T-helper 2 cell treated with Interferon-gamma antibody and Interleukin-4, amounts not matched to agents 5 μg/mL and 100 μg/mL, for 36 hours (primary cell): Measurements from ENCODE around the gene KLF7.

Experiments
- DNase-seq: peaks from one replicate; pipeline ENCODE4 v3.0.0; 2021; ENCODE audit warnings: low spot score
- H3K27ac Mint-ChIP-seq: one replicate; pipeline ENCODE4 v1.8.0; 2021; ENCODE audit warnings: mild to moderate bottlenecking, mixed read lengths
- H3K27me3 Mint-ChIP-seq: one replicate; pipeline ENCODE4 v1.8.0; 2021; ENCODE audit warnings: low read depth, mixed read lengths
- H3K36me3 Mint-ChIP-seq: one replicate; pipeline ENCODE4 v1.8.0; 2021; ENCODE audit warnings: low read depth, mixed read lengths
- H3K4me1 Mint-ChIP-seq: one replicate; pipeline ENCODE4 v1.8.0; 2021; ENCODE audit warnings: low read depth, mixed read lengths
- H3K4me3 Mint-ChIP-seq: one replicate; pipeline ENCODE4 v1.8.0; 2022; ENCODE audit warnings: mild to moderate bottlenecking, moderate library complexity, mixed read lengths
- H3K9me3 Mint-ChIP-seq: one replicate; pipeline ENCODE4 v1.8.0; 2021; ENCODE audit warnings: mixed read lengths

Gene KLF7

DNA sequence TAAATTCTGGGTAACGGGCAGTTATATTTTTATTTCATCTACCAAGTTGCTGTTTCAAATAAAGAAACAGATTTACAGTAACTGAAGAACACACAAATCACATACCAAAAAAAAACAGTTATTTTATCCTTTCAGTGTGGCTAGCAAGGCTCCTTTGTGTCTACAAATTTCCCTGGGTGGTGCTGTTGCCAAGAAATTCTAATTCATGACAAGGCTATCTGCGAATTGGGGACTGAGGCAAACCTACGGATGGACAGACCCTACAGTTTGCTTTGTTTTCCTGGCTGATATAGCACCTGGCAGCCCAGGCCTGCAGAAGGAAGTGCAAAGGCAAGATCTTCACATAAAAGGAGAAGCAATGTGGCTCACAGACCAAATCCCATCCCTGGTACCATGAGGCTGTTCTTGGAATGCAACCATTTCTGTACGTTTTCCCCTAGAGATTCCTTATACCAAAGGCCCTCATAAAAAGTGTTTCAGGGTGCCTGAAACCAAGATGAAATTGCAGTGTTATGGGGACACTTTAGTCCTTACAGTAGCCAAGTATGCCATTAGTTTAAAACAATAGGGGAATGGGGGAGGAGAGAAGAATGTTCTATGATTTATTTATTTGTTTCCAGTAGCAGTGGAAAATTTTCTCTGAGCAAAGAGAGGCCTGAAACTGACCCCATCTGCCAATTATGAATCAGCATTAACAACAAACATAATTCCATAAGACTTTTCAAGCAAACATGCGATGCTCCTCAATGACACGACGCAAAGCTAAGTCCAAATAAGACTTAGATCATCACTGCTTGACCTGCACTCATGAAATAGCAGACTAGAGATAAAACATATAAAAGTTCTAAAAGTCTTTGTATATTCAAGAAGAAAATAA, 4.3 kb downstream of the KLF7 start:
- DNase-seq = no peak
- Mint-ChIP-seq H3K4me3 (peak overlapping the region; percentile 18), H3K27me3 (no peaks in the 10 kb centered on the region), H3K4me1 (peaks cover 43% of the 10 kb centered on the region), H3K9me3 (no peaks in the 10 kb centered on the region), H3K36me3 (peaks cover 31% of the 10 kb centered on the region), H3K27ac (no peak overlapping the region)

DNA sequence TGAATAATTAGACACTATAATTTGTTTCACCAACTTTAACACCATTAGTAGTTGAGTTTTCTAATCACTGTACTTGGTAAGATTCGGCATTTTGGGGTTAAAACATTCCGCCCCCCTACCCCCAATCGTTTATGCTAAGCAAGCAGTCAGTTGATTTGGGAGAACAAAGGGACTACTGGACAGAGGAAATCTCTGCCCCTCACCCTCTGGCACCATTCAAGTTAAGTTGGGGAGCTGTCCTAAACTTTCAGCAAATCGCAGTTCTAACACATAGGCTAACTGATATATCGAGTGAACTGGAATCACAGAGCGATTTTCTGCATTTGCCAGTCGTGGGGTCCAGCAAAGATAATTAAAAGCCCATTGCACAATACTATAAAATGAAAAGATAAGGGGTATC, 5.6 kb downstream of the KLF7 start:
- Mint-ChIP-seq H3K4me1 (peaks cover 57% of the 10 kb centered on the region), H3K4me3 (no peak overlapping the region), H3K9me3 (no peaks in the 10 kb centered on the region), H3K27me3 (no peaks in the 10 kb centered on the region), H3K36me3 (peaks cover 35% of the 10 kb centered on the region), H3K27ac (no peak overlapping the region)
- DNase-seq = no peak

DNA sequence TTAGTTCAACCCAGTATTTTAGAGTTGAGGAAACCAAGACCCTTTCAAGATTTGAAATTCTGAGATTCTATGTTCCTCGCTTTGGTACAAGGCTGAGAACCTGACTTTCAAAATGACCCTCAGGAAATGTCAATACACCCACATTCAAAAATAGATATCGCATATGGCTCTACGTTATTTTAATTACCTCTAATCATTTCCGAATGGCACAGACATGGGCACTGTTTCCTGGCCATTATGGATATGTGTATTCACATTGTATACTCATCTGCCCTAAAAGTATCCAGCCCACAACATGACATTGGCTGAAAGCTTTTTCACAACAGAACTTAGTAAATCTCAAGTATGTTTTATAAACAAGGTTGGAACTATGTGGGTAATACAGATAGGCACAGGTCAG, 6.7 kb downstream of the KLF7 start:
- H3K27ac Mint-ChIP-seq = no peak overlapping the region
- H3K4me1 Mint-ChIP-seq = peaks cover 68% of the 10 kb centered on the region
- H3K36me3 Mint-ChIP-seq = peaks cover 39% of the 10 kb centered on the region
- H3K27me3 Mint-ChIP-seq = no peaks in the 10 kb centered on the region
- DNase-seq = no peak
- H3K4me3 Mint-ChIP-seq = no peak overlapping the region
- no peaks in the 10 kb centered on the region for H3K9me3 Mint-ChIP-seq

GRCh38 chr2:207157731-207158130, 8.0 kb downstream of the KLF7 start:
- Mint-ChIP-seq H3K36me3 (peaks cover 46% of the 10 kb centered on the region), H3K27ac (no peak overlapping the region), H3K9me3 (no peaks in the 10 kb centered on the region), H3K4me1 (peaks cover 70% of the 10 kb centered on the region), H3K27me3 (no peaks in the 10 kb centered on the region), H3K4me3 (no peak overlapping the region)
- DNase-seq = no peak

DNA sequence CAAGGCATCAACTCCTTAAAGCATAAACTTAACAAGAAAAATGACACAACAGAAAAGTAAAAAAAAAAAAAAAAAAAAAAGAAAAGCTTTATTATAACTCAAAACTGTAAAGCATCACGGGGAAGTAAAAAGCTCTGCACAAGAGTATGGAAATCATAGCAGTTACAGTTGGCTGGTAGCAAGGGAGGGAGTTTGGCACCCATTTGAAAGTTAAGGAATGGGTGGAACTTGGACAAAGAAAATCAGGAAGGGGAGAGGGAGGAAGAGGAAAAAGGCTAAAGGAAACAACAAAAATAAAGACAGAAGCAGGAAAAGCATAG, 8.6 kb downstream of the KLF7 start:
- Mint-ChIP-seq H3K9me3 (no peaks in the 10 kb centered on the region), H3K4me3 (peak overlapping the region; percentile 21), H3K27me3 (no peaks in the 10 kb centered on the region), H3K27ac (peak overlapping the region; percentile 4), H3K4me1 (peaks cover 70% of the 10 kb centered on the region), H3K36me3 (peaks cover 50% of the 10 kb centered on the region)
- DNase-seq = no peak

- Mint-ChIP-seq H3K27me3 (no peaks in the 10 kb centered on the region), H3K4me1 (peaks cover 74% of the 10 kb centered on the region), H3K27ac (no peak overlapping the region), H3K36me3 (peaks cover 48% of the 10 kb centered on the region), H3K9me3 (no peaks in the 10 kb centered on the region), H3K4me3 (peak overlapping the region; percentile 21)
- DNase-seq = peak; percentile 58
These were observed 9.1 kb downstream of the KLF7 start for GRCh38 chr2:207156451-207157161.

DNA sequence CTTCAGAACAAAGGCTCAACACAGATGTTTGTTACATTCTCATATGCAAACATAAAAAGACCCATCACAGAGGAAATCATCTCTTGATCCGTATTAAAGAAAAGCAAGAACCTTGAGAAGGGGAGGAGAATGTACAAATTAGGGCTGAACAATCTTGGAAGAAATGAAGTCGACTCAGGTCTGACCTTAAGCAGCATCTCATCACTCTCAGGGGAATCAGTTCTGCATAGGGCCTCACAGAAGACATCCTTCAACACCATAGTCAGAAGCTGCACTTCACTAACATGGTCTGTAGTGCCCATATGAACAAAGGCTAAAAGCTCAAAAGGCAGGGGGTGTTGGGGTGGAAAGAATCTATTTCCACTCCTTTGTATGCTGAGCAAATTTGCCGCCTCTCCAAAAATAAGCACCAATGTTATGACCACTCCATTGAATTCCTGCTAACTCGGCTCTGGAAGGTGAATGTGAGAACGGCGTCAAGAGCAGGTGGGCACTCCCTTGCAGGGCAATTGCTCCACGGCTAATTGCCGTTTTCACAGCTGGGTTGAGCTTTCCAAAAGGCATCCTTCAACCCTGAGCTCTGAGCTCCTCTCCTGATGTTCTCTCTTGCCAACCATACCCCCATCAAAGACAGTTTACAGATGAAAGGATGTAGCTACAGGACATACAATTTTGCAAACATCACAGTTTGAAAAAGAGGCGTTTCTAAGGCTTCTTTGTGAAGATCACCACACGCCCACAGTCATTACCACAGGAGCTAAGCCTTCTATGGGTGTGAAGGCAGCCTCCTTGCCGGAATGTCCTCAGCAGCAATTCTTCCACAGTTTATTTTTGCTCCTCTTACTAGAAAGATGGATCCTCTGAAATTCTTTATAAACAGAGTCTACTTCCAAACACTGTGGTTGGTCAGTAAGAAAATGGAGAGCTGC, 10.0 kb downstream of the KLF7 start:
- H3K4me1 Mint-ChIP-seq = peaks cover 67% of the 10 kb centered on the region
- no peaks in the 10 kb centered on the region for H3K27me3 Mint-ChIP-seq
- no peaks in the 10 kb centered on the region for H3K9me3 Mint-ChIP-seq
- no peak for DNase-seq
- H3K4me3 Mint-ChIP-seq = peak overlapping the region; percentile 21
- H3K27ac Mint-ChIP-seq = peak overlapping the region; percentile 59
- H3K36me3 Mint-ChIP-seq = peaks cover 41% of the 10 kb centered on the region

DNA sequence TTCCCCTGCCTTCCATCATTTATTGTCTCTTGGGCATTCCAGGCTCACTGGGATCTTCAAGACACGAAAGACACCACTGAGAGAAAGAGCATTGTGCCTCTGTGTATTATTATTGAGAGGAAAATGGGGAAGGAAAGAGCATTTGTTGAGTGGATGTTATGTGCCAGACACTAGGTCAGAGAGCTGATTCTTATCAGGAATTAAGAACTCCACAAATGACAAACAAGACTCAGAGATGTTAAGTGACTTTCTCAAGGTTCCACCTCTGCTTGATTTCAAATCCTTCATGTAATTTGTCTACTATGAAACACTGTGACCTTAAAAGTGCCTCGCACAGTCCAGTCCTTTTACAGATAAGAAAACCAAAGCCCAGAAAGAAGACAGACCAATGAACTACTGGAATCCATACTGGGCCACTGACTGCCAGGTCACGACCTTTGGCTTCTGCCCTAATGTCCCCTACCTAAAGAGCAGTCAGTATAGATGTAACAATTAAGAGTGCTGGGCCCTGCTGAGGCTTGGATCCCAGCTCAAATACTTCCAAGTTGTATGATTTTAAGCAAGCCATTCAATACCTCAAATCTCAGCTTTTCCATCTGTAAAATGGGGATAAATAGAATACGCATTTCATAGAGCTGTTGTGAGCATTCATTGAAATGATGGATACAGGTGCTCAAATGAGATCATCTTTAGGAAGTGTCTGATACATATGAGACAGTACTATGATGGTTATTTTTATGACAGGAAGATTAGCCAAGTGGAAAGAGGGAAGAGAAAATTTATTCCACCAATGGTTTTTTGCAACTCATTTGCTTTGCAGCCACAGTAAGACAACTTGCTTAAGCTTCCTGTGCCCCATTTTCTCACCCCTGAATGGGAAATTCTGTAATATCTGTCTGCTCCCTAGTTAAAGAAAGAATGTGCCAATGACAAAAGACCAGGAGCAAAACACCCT, 10.9 kb downstream of the KLF7 start:
- Mint-ChIP-seq H3K27me3 (no peaks in the 10 kb centered on the region), H3K4me3 (peak overlapping the region; percentile 39), H3K36me3 (peaks cover 47% of the 10 kb centered on the region), H3K4me1 (peaks cover 72% of the 10 kb centered on the region), H3K9me3 (no peaks in the 10 kb centered on the region), H3K27ac (peak overlapping the region; percentile 38)
- DNase-seq = no peak

DNA sequence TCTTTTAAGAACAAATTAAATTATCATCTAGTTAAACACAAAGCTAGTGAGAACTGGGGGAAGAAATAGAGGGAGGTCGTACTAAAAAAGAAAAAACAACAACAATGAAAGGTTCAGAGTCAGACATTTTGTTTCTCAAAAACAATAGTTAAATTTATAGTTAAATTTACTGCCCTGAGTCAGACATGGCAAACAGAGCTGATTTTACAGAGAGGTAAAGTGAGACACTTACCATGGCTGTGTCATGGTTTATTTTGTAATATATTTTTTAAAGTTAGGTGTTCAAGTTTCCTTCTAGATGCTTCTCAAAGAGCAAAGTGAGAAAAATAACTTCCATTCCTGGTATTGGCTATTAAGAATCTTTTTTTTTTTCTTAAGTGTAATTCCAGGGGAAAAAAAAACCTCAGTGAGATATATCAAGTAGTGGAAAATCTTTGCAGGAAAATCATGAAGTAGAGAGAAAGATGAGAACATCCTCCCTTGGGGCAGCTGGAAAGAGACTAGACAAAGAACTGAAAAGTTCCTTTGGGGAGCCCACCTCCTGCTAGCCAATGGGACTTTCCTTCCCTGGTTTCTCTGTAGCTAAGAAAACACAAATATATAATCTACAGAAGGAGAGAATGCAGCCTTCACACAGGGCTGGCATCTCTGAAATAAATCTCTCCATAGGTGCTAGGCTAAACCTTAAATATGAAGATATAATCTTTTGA, 12.3 kb downstream of the KLF7 start:
- Mint-ChIP-seq H3K4me1 (peaks cover 84% of the 10 kb centered on the region), H3K27ac (no peak overlapping the region), H3K27me3 (no peaks in the 10 kb centered on the region), H3K36me3 (peaks cover 55% of the 10 kb centered on the region), H3K9me3 (no peaks in the 10 kb centered on the region), H3K4me3 (no peak overlapping the region)
- DNase-seq = no peak

DNA sequence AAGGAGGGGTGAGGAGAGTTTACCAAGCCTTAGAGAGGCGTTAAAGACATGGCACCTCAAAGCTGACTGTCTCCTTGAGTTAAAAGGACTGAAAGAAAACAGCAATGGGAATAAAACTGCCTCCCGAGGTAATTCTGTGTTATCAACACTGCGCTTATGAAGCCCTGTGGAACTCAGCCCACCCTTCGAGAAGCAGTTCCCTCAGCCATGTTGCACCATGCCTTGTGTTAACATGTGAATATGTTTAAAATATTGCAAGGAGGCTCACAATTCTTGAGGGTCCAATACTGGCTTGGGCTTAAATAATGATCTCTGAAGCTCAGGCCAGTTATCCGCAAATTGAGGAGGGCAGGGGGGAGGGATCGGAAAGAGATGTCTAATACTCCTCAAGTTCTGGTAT, 14.7 kb downstream of the KLF7 start:
- Mint-ChIP-seq H3K9me3 (no peaks in the 10 kb centered on the region), H3K4me3 (no peak overlapping the region), H3K36me3 (peaks cover 59% of the 10 kb centered on the region), H3K4me1 (peaks cover 65% of the 10 kb centered on the region), H3K27me3 (no peaks in the 10 kb centered on the region), H3K27ac (no peak overlapping the region)
- DNase-seq = no peak

DNA sequence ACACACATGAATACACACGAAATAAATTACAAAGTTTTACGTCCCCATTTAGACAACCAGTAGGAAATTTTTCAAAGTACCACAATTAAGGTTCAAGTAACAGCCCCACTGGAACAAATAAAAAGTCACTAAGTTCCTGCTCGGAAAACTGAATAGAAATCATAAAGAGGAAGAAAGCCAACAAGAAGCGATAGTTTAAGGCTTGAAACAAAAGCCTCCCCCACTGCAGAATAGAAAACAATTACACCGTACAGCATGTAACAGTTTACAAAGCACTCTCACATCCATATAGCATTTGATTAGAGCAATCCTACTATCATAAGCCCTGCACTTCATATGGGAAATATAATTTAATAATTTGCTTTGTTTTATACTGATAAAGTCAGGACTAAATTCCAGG, 15.5 kb downstream of the KLF7 start:
- Mint-ChIP-seq H3K27ac (no peak overlapping the region), H3K4me3 (peak overlapping the region; percentile 40), H3K36me3 (peaks cover 63% of the 10 kb centered on the region)

GRCh38 chr2:207149249-207150213, 16.2 kb downstream of the KLF7 start:
- Mint-ChIP-seq H3K27me3 (no peaks in the 10 kb centered on the region), H3K27ac (no peak overlapping the region), H3K36me3 (peaks cover 65% of the 10 kb centered on the region), H3K9me3 (no peaks in the 10 kb centered on the region), H3K4me3 (peak overlapping the region; percentile 40), H3K4me1 (peaks cover 59% of the 10 kb centered on the region)
- DNase-seq = no peak

More for the DNA sequence above, 15.5 kb downstream of the KLF7 start:
- Mint-ChIP-seq H3K27me3 (no peaks in the 10 kb centered on the region), H3K4me1 (peaks cover 60% of the 10 kb centered on the region), H3K9me3 (no peaks in the 10 kb centered on the region)
- no peak for DNase-seq
